Stomach (tissue), 4 donors: ENCODE data around the gene GPR68.

ENCODE experiments used
- EP300 ChIP-seq: sonication (generic); formaldehyde crosslinking; IDR thresholded peaks from one replicate; pipeline ENCODE4 v1.6.1; 2017; ENCODE audit warnings: antibody characterized with exemption
- TF ChIP-seq, protein P1 (sequence below), 7 experiments: fragments of 450-650 bp in 4 of 7; fragments of 200-600 bp in 3 of 7; sonication (generic) in 3 of 7; IDR thresholded peaks; one replicate each; pipeline ENCODE4 v1.5.1; 2016 to 2019; ENCODE audit warnings: antibody characterized with exemption in 7 of 7, control low read depth in 2 of 7, mild to moderate bottlenecking in 1 of 7

DNA sequence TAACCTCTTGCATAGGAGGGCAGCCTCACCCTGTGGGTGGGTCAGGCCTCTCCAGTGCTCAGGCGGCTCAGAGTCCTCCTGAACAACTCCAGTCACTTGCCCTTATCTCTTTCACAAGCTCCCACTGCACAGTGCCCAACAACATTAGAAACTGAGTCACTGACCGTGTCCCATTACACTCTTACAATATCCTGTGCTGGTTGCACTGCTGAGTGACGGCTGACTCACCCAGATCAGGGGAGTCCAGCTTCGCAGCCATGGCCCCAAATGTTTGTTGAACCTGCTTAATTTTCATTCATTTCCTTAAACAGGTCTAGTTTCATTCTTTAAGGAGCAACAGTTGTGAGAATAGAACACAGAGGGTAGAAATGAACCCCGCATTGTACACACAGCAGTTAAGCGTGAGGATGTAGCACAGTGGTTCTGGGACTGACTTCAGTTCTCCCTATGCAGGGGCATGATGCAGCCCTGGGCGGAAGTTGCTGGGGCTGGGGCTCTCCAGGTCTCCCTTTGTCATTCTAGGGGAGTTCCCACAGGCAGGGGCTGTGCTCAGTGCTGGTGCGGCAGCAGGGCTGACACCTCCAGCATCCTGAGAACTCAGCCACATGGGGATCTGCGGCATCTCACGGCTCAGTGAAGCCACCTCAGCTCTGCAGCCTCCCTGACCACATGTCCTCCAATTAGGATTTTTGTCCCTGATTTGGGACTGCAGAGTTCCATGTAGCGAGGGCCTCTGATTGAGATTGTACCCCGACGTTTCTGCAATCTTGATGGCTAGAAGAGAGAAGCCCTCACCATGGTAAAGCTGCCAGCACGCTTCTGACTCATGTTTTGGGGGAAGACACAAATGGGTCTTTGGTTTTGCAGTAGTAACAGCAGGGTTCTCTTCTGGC lies 16.1 kb downstream of the GPR68 start:
- TF ChIP-seq, protein P1, sequence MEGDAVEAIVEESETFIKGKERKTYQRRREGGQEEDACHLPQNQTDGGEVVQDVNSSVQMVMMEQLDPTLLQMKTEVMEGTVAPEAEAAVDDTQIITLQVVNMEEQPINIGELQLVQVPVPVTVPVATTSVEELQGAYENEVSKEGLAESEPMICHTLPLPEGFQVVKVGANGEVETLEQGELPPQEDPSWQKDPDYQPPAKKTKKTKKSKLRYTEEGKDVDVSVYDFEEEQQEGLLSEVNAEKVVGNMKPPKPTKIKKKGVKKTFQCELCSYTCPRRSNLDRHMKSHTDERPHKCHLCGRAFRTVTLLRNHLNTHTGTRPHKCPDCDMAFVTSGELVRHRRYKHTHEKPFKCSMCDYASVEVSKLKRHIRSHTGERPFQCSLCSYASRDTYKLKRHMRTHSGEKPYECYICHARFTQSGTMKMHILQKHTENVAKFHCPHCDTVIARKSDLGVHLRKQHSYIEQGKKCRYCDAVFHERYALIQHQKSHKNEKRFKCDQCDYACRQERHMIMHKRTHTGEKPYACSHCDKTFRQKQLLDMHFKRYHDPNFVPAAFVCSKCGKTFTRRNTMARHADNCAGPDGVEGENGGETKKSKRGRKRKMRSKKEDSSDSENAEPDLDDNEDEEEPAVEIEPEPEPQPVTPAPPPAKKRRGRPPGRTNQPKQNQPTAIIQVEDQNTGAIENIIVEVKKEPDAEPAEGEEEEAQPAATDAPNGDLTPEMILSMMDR (IDR thresholded peaks at IDR 0.05) = no peak
- no peak for TF ChIP-seq EP300
